WTC11 (cell line): Measurements from ENCODE around the gene JOSD1. TPM values are rescaled to one million over a fixed set of nuclear protein-coding genes. Genes with fewer than 3 reads are reported as not detected.

ENCODE experiments used
- ATAC-seq: fragments of 200-7000 bp; cut with Tn5 transposase; 2 replicates; pipeline ENCODE4 v1.10.0; 2021; ENCODE audit warnings: mild to moderate bottlenecking, moderate library complexity
- CTCF ChIA-PET: fragments of 300-600 bp; sonication (Branson Sonifier 250); formaldehyde crosslinking; loops from one replicate; lab custom pipeline; 2021; ENCODE audit warnings: antibody characterized with exemption; lab: Charles Lee
- POLR2A ChIA-PET: fragments of 350-600 bp; sonication (Branson Sonifier 250); formaldehyde crosslinking; loops from one replicate; lab custom pipeline; 2021; ENCODE audit warnings: antibody characterized with exemption; lab: Charles Lee
- DNase-seq: peaks from one replicate; pipeline ENCODE4 v3.0.0; 2021; ENCODE audit warnings: low spot score
- H3K27ac Mint-ChIP-seq: 2 replicates; pipeline ENCODE4 v1.8.0; 2021; ENCODE audit warnings: mixed read lengths
- H3K27me3 Mint-ChIP-seq: 2 replicates; pipeline ENCODE4 v1.8.0; 2021; ENCODE audit warnings: low read depth, mild to moderate bottlenecking, moderate library complexity, mixed read lengths
- H3K36me3 Mint-ChIP-seq: 2 replicates; pipeline ENCODE4 v1.8.0; 2021; ENCODE audit warnings: mixed read lengths
- H3K4me1 Mint-ChIP-seq: 2 replicates; pipeline ENCODE4 v1.8.0; 2022; ENCODE audit warnings: mixed read lengths
- H3K4me3 Mint-ChIP-seq: 2 replicates; pipeline ENCODE4 v1.8.0; 2021; ENCODE audit warnings: mild to moderate bottlenecking, moderate library complexity, mixed read lengths
- H3K9me3 Mint-ChIP-seq: 2 replicates; pipeline ENCODE4 v1.8.0; 2021; ENCODE audit warnings: mixed read lengths
- AFF4 ChIP-seq: sonication (generic); formaldehyde crosslinking; IDR thresholded peaks from 2 replicates; pipeline ENCODE4 v1.8.1; 2023; ENCODE audit warnings: mild to moderate bottlenecking, missing genetic modification reagents, borderline replicate concordance
- ARID4B ChIP-seq: sonication (generic); formaldehyde crosslinking; IDR thresholded peaks from 2 replicates; pipeline ENCODE4 v1.8.0; 2023; ENCODE audit warnings: missing genetic modification reagents, mild to moderate bottlenecking, borderline replicate concordance
- ATF1 ChIP-seq: sonication (generic); formaldehyde crosslinking; IDR thresholded peaks from 2 replicates; pipeline ENCODE4 v1.8.1; 2023; ENCODE audit warnings: mild to moderate bottlenecking, moderate library complexity, missing genetic modification reagents
- EMX1 ChIP-seq: fragments of 250-450 bp; sonication (Bioruptor Pico); IDR thresholded peaks from 2 replicates; pipeline ENCODE4 v1.8.0; 2021; ENCODE audit warnings: mild to moderate bottlenecking
- FOXP4 ChIP-seq: sonication (generic); formaldehyde crosslinking; IDR thresholded peaks from 2 replicates; pipeline ENCODE4 v1.8.0; 2022; ENCODE audit warnings: mild to moderate bottlenecking, missing genetic modification reagents
- NR2C2 ChIP-seq: sonication (generic); formaldehyde crosslinking; IDR thresholded peaks from 2 replicates; pipeline ENCODE4 v1.8.0; 2022; ENCODE audit warnings: mild to moderate bottlenecking, missing genetic modification reagents
- NR3C1 ChIP-seq: sonication (generic); formaldehyde crosslinking; conservative IDR thresholded peaks from 2 replicates; pipeline ENCODE4 v1.8.1; 2023; ENCODE audit warnings: low read depth, mild to moderate bottlenecking, missing genetic modification reagents
- OVOL2 ChIP-seq: fragments of 250-450 bp; sonication (Bioruptor Pico); IDR thresholded peaks from 2 replicates; pipeline ENCODE4 v1.9.0; 2021; ENCODE audit warnings: mild to moderate bottlenecking, borderline replicate concordance
- PRDM15 ChIP-seq: sonication (generic); formaldehyde crosslinking; IDR thresholded peaks from 2 replicates; pipeline ENCODE4 v1.8.0; 2022; ENCODE audit warnings: missing genetic modification reagents
- SMAD3 ChIP-seq: sonication (generic); formaldehyde crosslinking; IDR thresholded peaks from 2 replicates; pipeline ENCODE4 v1.8.0; 2022; ENCODE audit warnings: missing genetic modification reagents, mild to moderate bottlenecking, borderline replicate concordance
- SMAD4 ChIP-seq: sonication (generic); formaldehyde crosslinking; IDR thresholded peaks from 2 replicates; pipeline ENCODE4 v1.8.0; 2022; ENCODE audit warnings: mild to moderate bottlenecking, missing genetic modification reagents
- STAT6 ChIP-seq: sonication (generic); formaldehyde crosslinking; conservative IDR thresholded peaks from 2 replicates; pipeline ENCODE4 v1.8.1; 2023; ENCODE audit warnings: mild to moderate bottlenecking, low read depth, missing genetic modification reagents, moderate library complexity
- TEAD1 ChIP-seq: sonication (generic); formaldehyde crosslinking; IDR thresholded peaks from 2 replicates; pipeline ENCODE4 v1.8.0; 2022; ENCODE audit warnings: mild to moderate bottlenecking, missing genetic modification reagents
- TEAD4 ChIP-seq: sonication (generic); formaldehyde crosslinking; IDR thresholded peaks from 2 replicates; pipeline ENCODE4 v1.8.0; 2022; ENCODE audit warnings: mild to moderate bottlenecking, missing genetic modification reagents
- ZNF317 ChIP-seq: sonication (generic); formaldehyde crosslinking; IDR thresholded peaks from 2 replicates; pipeline ENCODE4 v1.8.1; 2023; ENCODE audit warnings: low read depth, mild to moderate bottlenecking, moderate library complexity, missing genetic modification reagents, borderline replicate concordance
- ZNF425 ChIP-seq: fragments of 250-450 bp; sonication (Bioruptor Pico); conservative IDR thresholded peaks from 2 replicates; pipeline ENCODE4 v1.9.0; 2021; ENCODE audit warnings: mild to moderate bottlenecking
- total RNA-seq: library from RNA; stranded (reverse); gene quantifications from 3 replicates; pipeline ENCODE4 v1.2.3, GENCODE V29; 2021

JOSD1 gene
- total RNA-seq, 1 experiment from 2014 or later, result 24.5 TPM

GRCh38 chr22:38732251-38732815, 31.6 kb upstream of the JOSD1 start:
- ChIA-PET CTCF (interaction anchor here (0.9 to 4.0 kb wide), 9 partner anchors 8 to 137 kb away, joined by 3 to 43 read pairs (median 6); partner anchors contain the start of gene GTPBP1), POLR2A (interaction anchor here (0.5 to 1.1 kb wide), 2 partner anchors 10 to 12 kb away, joined by 3 read pairs; no protein-coding TSS in a partner anchor)
- Mint-ChIP-seq H3K27me3 (no peaks in the 10 kb centered on the region), H3K36me3 (peaks cover 41% of the 10 kb centered on the region), H3K27ac (no peak overlapping the region), H3K4me3 (no peak overlapping the region), H3K9me3 (no peaks in the 10 kb centered on the region), H3K4me1 (0 out of 2 replicates have a peak, but pooled peaks cover 3% of the 10 kb centered on the region)
- no peak for ATAC-seq
- no peak for DNase-seq
- TF ChIP-seq STAT6 (CRISPR knock-in tag) (no peak), TEAD4 (CRISPR knock-in tag) (no peak), EMX1 (CRISPR knock-in tag) (no peak), SMAD3 (CRISPR knock-in tag) (no peak), PRDM15 (CRISPR knock-in tag) (no peak), ATF1 (CRISPR knock-in tag) (no peak), ZNF425 (CRISPR knock-in tag) (no peak), TEAD1 (no peak), NR3C1 (CRISPR knock-in tag) (no peak), ZNF317 (CRISPR knock-in tag) (no peak), OVOL2 (no peak), FOXP4 (CRISPR knock-in tag) (no peak), SMAD4 (CRISPR knock-in tag) (no peak), AFF4 (CRISPR knock-in tag) (no peak), ARID4B (CRISPR knock-in tag) (no peak), NR2C2 (CRISPR knock-in tag) (no peak)
